ENCODE results near the gene GUCY2C.

GUCY2C gene

GRCh38 chr12:14635776-14636175 is 60.6 kb downstream of the GUCY2C start:
- no peak overlapping the region for H3K4me3 ChIP-seq (replicated peaks; ENCODE audit: low read depth, low read length)
- no peak for TF ChIP-seq CTCF (IDR thresholded peaks at IDR 0.05; ENCODE audit: low read depth, low read length, missing control alignments)
- no peak for DNase-seq (ENCODE audit: extremely low read depth, low read depth)

GRCh38 chr12:14630793-14631192 is 65.6 kb downstream of the GUCY2C start:
- no peak for DNase-seq (ENCODE audit: extremely low read depth, low read depth)
- TF ChIP-seq CTCF (IDR thresholded peaks at IDR 0.05; ENCODE audit: low read depth, low read length, missing control alignments), result no peak

GRCh38 chr12:14629832-14630710 is 66.3 kb downstream of the GUCY2C start:
- no peak overlapping the region for H3K4me3 ChIP-seq (replicated peaks; ENCODE audit: low read depth, low read length)
- peak; percentile 96 for TF ChIP-seq CTCF (IDR thresholded peaks at IDR 0.05; ENCODE audit: low read depth, low read length, missing control alignments)
- DNase-seq (ENCODE audit: extremely low read depth, low read depth), result peak; percentile 44

More at GRCh38 chr12:14630793-14631192, 65.6 kb downstream of the GUCY2C start:
- H3K4me3 ChIP-seq (replicated peaks; ENCODE audit: low read depth, low read length), result no peak overlapping the region

- no peak overlapping the region for H3K4me3 ChIP-seq (replicated peaks; ENCODE audit: low read depth, low read length)
- TF ChIP-seq CTCF (IDR thresholded peaks at IDR 0.05; ENCODE audit: low read depth, low read length, missing control alignments), result no peak
- DNase-seq (ENCODE audit: extremely low read depth, low read depth), result no peak
Observed at GRCh38 chr12:14628771-14629170, 67.6 kb downstream of the GUCY2C start.

- H3K4me3 ChIP-seq (replicated peaks; ENCODE audit: low read depth, low read length), result no peak overlapping the region
- DNase-seq (ENCODE audit: extremely low read depth, low read depth), result no peak
- TF ChIP-seq CTCF (IDR thresholded peaks at IDR 0.05; ENCODE audit: low read depth, low read length, missing control alignments), result no peak
Observed at GRCh38 chr12:14621826-14622225, 74.6 kb downstream of the GUCY2C start.

- no peak for DNase-seq (ENCODE audit: extremely low read depth, low read depth)
- no peak overlapping the region for H3K4me3 ChIP-seq (replicated peaks; ENCODE audit: low read depth, low read length)
- no peak for TF ChIP-seq CTCF (IDR thresholded peaks at IDR 0.05; ENCODE audit: low read depth, low read length, missing control alignments)
Observed at GRCh38 chr12:14619741-14620501, 76.5 kb downstream of the GUCY2C start.
